Caco-2 (cell line): ENCODE data around the gene CHML. TPM values are rescaled to one million over a fixed set of nuclear protein-coding genes. Genes with fewer than 3 reads are reported as not detected.

Experiments
- BruUV-seq: library from RNA; stranded (reverse); fragments of 400-500 nt; replicated peaks from 2 replicates; lab custom pipeline; 2021; lab: Mats Ljungman, UMichigan
- CTCF ChIA-PET: fragments of 300-600 bp; sonication (Branson Sonifier 250); formaldehyde crosslinking; loops from one replicate; lab custom pipeline; 2022; ENCODE audit warnings: antibody characterized with exemption; lab: Charles Lee
- POLR2A ChIA-PET: fragments of 300-600 bp; sonication (Branson Sonifier 250); formaldehyde crosslinking; loops from one replicate; lab custom pipeline; 2022; ENCODE audit warnings: antibody characterized with exemption; lab: Charles Lee
- DNase-seq, 2 experiments: peaks; one replicate each; pipeline versions ENCODE4 v3.0.0 to v3.0.0-alpha.2; 2020 to 2022
- H3K27me3 ChIP-seq: replicated peaks from 2 replicates; pipeline ENCODE4 v1.6.0; 2011; ENCODE audit warnings: low read length; ENCODE audit not compliant: control insufficient read depth, insufficient read depth
- H3K36me3 ChIP-seq: 2 replicates; pipeline ENCODE4 v1.5.1; 2011; ENCODE audit warnings: low read length; ENCODE audit not compliant: control insufficient read depth, insufficient read depth
- H3K4me1 ChIP-seq: fragments of 250-450 bp; sonication (Bioruptor Pico); 2 replicates; pipeline ENCODE4 v1.5.1; 2020; ENCODE audit warnings: mild to moderate bottlenecking
- H3K4me3 ChIP-seq: 2 replicates; pipeline ENCODE4 v1.5.1; 2011; ENCODE audit warnings: low read depth, mild to moderate bottlenecking, control low read depth, low read length
- H3K9me3 ChIP-seq: fragments of 250-450 bp; sonication (Bioruptor Pico); 2 replicates; pipeline ENCODE4 v1.5.1; 2020; ENCODE audit warnings: mild to moderate bottlenecking, moderate library complexity
- H3K27ac Mint-ChIP-seq: one replicate; pipeline ENCODE4 v1.8.0; 2022; ENCODE audit warnings: mixed read lengths; ENCODE audit not compliant: unreplicated experiment
- H3K27me3 Mint-ChIP-seq: one replicate; pipeline ENCODE4 v1.8.0; 2022; ENCODE audit warnings: mixed read lengths; ENCODE audit not compliant: insufficient read depth, unreplicated experiment
- H3K36me3 Mint-ChIP-seq: one replicate; pipeline ENCODE4 v1.8.0; 2022; ENCODE audit warnings: mild to moderate bottlenecking, mixed read lengths; ENCODE audit not compliant: insufficient read depth, unreplicated experiment
- H3K4me1 Mint-ChIP-seq: one replicate; pipeline ENCODE4 v1.8.0; 2022; ENCODE audit warnings: low read depth, mixed read lengths; ENCODE audit not compliant: unreplicated experiment
- H3K4me3 Mint-ChIP-seq: one replicate; pipeline ENCODE4 v1.8.0; 2022; ENCODE audit warnings: mild to moderate bottlenecking, moderate library complexity, mixed read lengths; ENCODE audit not compliant: unreplicated experiment
- H3K9me3 Mint-ChIP-seq: one replicate; pipeline ENCODE4 v1.8.0; 2022; ENCODE audit warnings: mixed read lengths; ENCODE audit not compliant: unreplicated experiment
- intact Hi-C: fragments of 100-400 bp; cut with micrococcal nuclease; formaldehyde crosslinking; loops from one replicate; pipeline ENCODE4 v1.10.0; 2022; ENCODE audit not compliant: unreplicated experiment
- total RNA-seq: library from RNA; stranded (reverse); gene quantifications from 2 replicates; pipeline ENCODE4 v1.2.3, GENCODE V29; 2022
- TF ChIP-seq, protein P1 (sequence below), 2 experiments: fragments of 200-600 bp in 1 of 2; IDR thresholded peaks; 1 replicate in 1 of 2; 2 replicates in 1 of 2; pipeline versions ENCODE4 v1.5.1 to v1.8.0; 2011 to 2022; ENCODE audit warnings: antibody characterized with exemption in 1 of 2, control low read depth in 1 of 2, inconsistent platforms in 1 of 2, low read depth in 1 of 2, low read length in 1 of 2, mild to moderate bottlenecking in 1 of 2, moderate library complexity in 1 of 2; ENCODE audit not compliant: insufficient read depth in 1 of 2, severe bottlenecking in 1 of 2, unreplicated experiment in 1 of 2

Gene CHML
- total RNA-seq, 1 experiment from 2014 or later: 29.2 TPM

DNA sequence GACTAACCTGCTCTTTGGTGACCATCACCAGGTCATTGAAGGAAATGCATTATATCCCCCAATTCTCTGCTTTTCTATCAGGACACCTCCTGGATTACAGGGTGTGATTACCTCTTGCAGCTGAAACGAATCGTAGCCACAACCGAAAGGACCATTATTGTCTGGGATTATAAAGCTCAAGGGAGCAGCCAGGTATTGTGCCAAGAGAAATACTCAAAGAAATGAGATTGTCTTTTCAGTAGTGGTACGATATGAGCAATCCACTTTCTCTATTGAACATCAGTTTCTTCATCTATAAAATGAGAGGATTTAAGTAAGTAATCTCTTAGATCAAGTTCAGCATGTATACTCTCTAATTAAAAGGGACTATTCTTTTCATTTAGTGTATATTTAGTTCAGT is 39.2 kb upstream of the CHML start:
- no peaks in the 10 kb centered on the region for H3K36me3 Mint-ChIP-seq
- no peaks in the 10 kb centered on the region for H3K27me3 ChIP-seq
- ChIA-PET CTCF (no interaction called here), POLR2A (no interaction called here)
- no peak for DNase-seq
- H3K27ac Mint-ChIP-seq: no peak overlapping the region
- no peaks in the 10 kb centered on the region for H3K36me3 ChIP-seq
- H3K4me1 ChIP-seq: no peaks in the 10 kb centered on the region
- H3K4me3 ChIP-seq: no peak overlapping the region
- peaks cover 12% of the 10 kb centered on the region for H3K9me3 Mint-ChIP-seq
- no peaks in the 10 kb centered on the region for H3K4me1 Mint-ChIP-seq
- H3K9me3 ChIP-seq: no peaks in the 10 kb centered on the region
- BruUV-seq: no TSS peak
- intact Hi-C loops: no loop called here
- H3K27me3 Mint-ChIP-seq: peaks cover 5% of the 10 kb centered on the region
- H3K4me3 Mint-ChIP-seq: no peak overlapping the region
- TF ChIP-seq, protein P1, sequence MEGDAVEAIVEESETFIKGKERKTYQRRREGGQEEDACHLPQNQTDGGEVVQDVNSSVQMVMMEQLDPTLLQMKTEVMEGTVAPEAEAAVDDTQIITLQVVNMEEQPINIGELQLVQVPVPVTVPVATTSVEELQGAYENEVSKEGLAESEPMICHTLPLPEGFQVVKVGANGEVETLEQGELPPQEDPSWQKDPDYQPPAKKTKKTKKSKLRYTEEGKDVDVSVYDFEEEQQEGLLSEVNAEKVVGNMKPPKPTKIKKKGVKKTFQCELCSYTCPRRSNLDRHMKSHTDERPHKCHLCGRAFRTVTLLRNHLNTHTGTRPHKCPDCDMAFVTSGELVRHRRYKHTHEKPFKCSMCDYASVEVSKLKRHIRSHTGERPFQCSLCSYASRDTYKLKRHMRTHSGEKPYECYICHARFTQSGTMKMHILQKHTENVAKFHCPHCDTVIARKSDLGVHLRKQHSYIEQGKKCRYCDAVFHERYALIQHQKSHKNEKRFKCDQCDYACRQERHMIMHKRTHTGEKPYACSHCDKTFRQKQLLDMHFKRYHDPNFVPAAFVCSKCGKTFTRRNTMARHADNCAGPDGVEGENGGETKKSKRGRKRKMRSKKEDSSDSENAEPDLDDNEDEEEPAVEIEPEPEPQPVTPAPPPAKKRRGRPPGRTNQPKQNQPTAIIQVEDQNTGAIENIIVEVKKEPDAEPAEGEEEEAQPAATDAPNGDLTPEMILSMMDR (IDR thresholded peaks at IDR 0.05; ENCODE audit: insufficient read depth in 1 of 2, low read depth in 1 of 2, low read length in 1 of 2, severe bottlenecking in 1 of 2, unreplicated experiment in 1 of 2): no peak

GRCh38 chr1:241678536-241678935 is 38.4 kb upstream of the CHML start:
- DNase-seq: no peak
- peaks cover 12% of the 10 kb centered on the region for H3K9me3 Mint-ChIP-seq
- no peaks in the 10 kb centered on the region for H3K4me1 Mint-ChIP-seq
- no peak overlapping the region for H3K27ac Mint-ChIP-seq
- Histone ChIP-seq H3K36me3 (no peaks in the 10 kb centered on the region), H3K4me3 (no peak overlapping the region), H3K9me3 (no peaks in the 10 kb centered on the region), H3K4me1 (no peaks in the 10 kb centered on the region), H3K27me3 (no peaks in the 10 kb centered on the region)
- no peaks in the 10 kb centered on the region for H3K36me3 Mint-ChIP-seq
- TF ChIP-seq, protein P1 (IDR thresholded peaks at IDR 0.05; ENCODE audit: insufficient read depth in 1 of 2, low read depth in 1 of 2, low read length in 1 of 2, severe bottlenecking in 1 of 2, unreplicated experiment in 1 of 2): no peak
- no TSS peak for BruUV-seq
- H3K4me3 Mint-ChIP-seq: no peak overlapping the region
- ChIA-PET POLR2A (no interaction called here), CTCF (no interaction called here)
- peaks cover 5% of the 10 kb centered on the region for H3K27me3 Mint-ChIP-seq
- intact Hi-C loops: no loop called here

DNA sequence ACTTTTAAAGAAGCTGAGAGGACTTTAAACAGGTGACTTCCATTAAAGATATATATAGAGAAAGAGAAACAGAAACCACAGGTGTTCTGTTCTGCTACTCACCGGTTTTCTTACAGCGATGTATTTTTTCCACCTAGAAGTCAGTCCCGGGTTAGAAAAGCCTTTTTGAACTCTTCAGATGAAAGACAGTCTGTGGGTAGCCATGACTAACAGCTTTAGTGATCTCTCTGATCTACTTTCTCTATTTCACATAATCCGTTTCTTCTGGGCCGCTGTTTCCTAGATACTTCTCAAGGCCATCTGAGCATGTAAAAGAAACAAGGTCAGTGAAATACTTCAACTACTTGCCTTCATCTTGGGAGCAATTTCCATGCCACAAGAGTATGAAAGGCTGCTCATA is 37.0 kb upstream of the CHML start:
- peaks cover 6% of the 10 kb centered on the region for H3K4me1 Mint-ChIP-seq
- H3K27ac Mint-ChIP-seq: no peak overlapping the region
- Histone ChIP-seq H3K4me3 (no peak overlapping the region), H3K4me1 (no peaks in the 10 kb centered on the region), H3K9me3 (no peaks in the 10 kb centered on the region), H3K27me3 (no peaks in the 10 kb centered on the region), H3K36me3 (no peaks in the 10 kb centered on the region)
- ChIA-PET POLR2A (no interaction called here), CTCF (no interaction called here)
- peaks cover 20% of the 10 kb centered on the region for H3K9me3 Mint-ChIP-seq
- DNase-seq: no peak
- H3K4me3 Mint-ChIP-seq: no peak overlapping the region
- H3K27me3 Mint-ChIP-seq: peaks cover 5% of the 10 kb centered on the region
- intact Hi-C loops: no loop called here
- H3K36me3 Mint-ChIP-seq: no peaks in the 10 kb centered on the region
- no TSS peak for BruUV-seq
- TF ChIP-seq, protein P1 (IDR thresholded peaks at IDR 0.05; ENCODE audit: insufficient read depth in 1 of 2, low read depth in 1 of 2, low read length in 1 of 2, severe bottlenecking in 1 of 2, unreplicated experiment in 1 of 2): no peak
